Activated CD4-positive, alpha-beta T cell treated with anti-CD3 and anti-CD28 coated beads for 4 hours (primary cell): ENCODE results near the gene PWWP2B.
A peak's percentile ranks its signal among the peaks of the same experiment; 100 is the strongest.

Experiments used
- DNase-seq, 2 donors: peaks; one replicate each; pipeline ENCODE4 v3.0.0-alpha.2; 2020

The PWWP2B gene

GRCh38 chr10:132449051-132449810 is 52.2 kb downstream of the PWWP2B start:
- DNase-seq: no peak

- no peak for DNase-seq
These were observed 52.8 kb downstream of the PWWP2B start for GRCh38 chr10:132449811-132450181.

GRCh38 chr10:132450466-132450824 is 53.4 kb downstream of the PWWP2B start:
- no peak for DNase-seq

GRCh38 chr10:132450825-132451505 is 54.0 kb downstream of the PWWP2B start:
- no peak for DNase-seq

DNA sequence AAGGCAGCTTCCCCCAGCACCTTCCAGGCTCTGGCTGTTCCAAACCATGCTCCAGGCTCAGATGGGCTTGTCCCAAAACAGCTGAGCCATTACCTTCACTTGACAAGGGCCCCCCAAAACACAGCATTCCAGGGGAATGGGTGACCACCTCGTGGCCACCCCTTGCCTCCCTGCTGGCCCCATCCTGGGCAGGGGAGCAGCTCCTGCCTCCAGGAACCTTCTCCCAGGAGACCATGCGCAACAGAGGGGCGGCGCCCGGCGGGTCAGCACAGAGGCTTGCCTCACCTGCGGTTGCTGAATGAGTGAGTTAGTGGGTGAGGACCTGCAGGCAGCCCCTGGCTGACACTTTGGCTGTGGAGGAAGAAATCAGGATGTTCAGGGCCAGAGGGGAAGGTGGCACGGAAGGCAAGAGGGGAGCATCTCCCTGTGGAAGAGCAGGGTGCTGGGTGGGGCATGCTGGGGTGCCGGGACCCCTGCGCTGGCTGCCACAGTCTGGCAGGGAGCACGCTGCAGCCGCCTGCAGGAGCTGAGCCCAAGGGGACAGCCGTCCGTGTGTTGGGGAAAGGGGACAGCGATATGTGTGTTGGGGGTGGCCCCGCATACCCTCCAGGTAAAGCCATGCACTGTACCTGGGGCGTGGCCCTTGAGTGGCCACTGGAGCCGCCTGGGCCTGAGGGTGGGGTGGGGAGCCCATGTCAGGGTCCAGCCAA is 54.7 kb downstream of the PWWP2B start:
- DNase-seq: no peak

DNA sequence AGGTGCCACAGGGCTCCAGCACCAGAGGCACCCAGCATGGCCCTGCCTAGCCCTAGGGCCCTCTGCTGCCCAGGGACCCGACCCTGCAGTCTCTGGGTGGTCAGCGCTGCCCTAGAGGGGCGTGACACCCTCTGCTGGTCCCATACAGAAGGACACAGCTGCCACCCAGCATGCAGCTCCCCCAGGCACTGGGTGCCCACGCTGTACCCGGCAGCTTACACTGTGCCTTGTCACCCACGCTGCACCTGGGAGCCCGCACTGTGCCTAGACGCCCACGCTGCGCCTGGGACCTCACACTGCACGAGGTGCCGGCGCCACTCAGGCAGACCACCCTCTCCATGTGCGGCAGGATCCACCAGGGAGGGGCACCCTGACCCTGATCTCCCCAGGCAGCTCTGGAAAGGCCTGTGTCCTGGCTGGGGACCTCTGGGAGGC is 55.2 kb downstream of the PWWP2B start:
- DNase-seq: peak; percentile 58 to 73

DNA sequence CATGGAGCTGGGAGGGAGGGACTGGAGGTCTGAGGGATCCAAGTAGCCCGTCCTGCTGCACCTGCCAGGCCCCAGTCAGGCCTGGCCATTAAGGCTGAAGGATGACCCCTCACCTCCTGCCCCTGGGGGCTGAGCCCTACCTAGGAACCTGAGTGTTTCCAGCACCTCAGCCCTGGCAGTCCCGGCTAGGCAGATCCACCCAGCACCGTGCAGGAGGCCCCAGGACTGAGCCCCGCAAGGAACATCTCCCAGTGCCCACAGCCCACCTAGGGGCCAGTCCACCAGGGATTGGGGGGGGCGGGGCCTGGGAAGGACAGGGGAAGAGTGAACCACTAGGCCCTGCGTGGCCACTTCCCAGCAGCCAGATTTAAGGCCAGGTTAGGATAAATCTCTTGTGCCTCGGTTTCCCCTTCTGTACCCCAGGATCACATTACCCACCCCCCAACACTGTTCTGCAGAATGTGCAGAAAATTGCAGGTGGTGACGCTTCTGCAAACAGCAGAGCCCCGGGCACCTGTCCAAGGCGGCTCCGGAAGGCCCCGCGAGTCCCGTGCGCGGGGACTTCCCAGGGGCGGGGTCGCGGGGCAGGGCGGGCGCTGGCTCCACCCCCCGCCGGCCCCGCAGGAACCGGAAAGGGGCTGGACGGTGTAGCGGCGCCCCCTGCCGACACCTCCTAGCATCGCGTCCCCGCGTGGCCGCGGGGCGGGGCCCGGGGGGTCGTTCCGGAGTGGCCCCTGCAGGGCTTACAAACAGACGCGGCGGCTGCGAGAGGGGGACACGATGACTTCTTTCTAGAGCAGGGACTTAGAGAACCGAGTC is 55.9 kb downstream of the PWWP2B start:
- DNase-seq: peak; percentile 87 to 90

DNA sequence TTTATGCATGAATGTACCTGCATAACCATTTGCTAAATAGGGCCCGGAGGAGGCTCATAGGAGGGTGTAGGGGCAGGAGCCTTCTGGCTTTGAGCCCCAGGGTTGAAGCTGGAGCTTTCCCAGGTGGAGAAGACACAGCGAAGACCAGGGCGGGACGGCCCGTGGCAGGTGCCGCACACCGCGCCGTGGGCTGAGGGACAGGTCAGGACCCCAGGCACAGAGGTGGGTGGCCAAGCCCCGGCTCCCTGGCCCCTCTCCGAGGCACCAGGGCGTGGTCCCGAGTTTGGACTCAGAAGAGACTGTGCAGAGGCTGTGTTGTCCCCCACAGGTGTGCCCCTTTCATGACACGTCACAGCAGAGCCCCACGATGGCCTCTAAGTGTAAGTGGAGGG is 56.5 kb downstream of the PWWP2B start:
- no peak for DNase-seq

- DNase-seq: no peak
These were observed 57.5 kb downstream of the PWWP2B start for GRCh38 chr10:132454296-132455198.

DNA sequence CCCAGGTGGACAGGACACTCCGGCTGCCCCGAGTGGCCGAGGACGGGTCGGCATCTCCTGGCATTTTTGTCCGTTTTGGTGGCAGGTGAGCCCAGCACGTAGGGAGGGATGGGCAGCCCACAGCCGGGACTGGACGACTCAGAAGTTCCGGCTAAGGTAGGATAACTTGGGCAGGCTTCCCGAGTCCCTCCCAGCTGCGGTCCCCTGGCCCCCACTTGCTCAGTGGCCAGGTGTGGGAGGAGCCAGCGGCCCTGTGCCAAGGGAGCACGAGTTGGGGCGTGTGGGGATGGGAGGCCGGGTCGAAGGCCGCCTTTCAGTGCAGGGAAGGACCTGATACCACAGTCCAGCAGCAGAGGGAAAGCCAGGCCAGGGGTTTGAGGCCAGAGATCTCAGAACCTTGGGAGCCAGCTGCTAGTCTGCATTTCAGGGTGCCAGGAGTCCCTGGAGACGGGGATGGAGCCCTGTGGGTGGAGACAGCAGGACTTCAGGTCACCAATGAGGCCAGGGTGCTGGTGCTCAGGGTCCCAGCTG is 58.5 kb downstream of the PWWP2B start:
- DNase-seq: no peak

GRCh38 chr10:132455986-132456847 is 59.2 kb downstream of the PWWP2B start:
- DNase-seq: no peak

GRCh38 chr10:132456881-132457280 is 59.9 kb downstream of the PWWP2B start:
- no peak for DNase-seq

DNA sequence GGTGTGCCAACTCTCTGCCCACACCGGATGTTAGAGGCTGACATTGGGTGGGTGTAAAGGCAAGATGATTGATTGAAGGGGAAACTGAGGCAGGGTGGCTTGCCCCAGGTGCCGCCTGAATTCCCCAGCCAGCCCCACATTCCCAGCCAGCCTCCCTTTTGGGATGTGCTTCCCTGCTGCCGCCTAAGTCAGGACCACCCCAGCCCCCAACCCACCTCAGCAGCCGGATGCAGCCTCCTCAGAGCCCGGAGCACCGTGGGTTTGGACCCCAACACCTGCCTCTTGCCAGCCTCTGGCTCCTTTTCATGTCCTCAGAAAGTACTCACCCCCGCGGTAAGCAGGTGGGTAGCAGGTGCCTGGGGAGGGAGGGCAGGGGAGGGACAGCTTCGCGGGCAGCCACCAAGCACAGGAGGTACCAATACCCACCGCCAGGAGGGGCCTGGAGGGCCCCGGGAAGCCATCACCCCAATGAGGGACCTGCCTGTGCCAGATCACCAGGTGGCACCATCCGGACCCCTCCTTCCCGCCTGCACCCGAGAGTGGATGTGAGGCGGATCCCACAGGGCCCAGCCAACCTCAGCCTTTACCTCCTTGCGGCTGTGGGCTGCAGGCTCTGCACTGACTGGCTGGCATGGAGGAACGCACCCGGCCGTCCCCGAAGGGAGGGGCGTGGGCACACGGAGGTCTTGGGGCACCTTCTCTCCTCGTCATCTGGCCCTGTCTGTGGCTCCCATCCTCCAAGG is 60.5 kb downstream of the PWWP2B start:
- no peak for DNase-seq

DNA sequence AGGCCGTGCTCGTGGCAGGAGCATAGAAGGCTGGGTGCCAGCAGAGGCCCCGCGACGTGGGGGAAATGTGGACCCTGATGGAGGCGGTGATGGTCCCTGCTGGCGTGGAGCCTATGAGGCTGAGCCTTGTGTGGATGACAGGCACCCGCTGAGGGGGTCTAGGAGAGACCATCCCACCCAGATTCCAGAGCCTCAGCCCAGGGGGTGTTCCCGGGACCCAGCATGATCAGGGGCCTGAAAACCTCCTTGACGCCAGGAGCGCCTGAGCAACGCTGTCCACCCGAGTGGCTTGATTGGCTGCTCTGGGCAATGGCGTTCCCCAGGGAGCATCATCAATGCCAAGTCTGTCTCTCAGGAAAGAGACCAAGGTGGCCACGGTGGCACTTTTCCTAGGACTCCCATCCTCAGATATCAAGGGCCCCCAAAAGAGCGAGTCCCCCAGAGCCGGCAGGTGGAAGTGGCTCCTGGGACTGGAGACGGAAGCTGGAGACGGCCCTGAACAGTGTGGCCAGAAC is 61.1 kb downstream of the PWWP2B start:
- no peak for DNase-seq

- peak; percentile 61 to 73 for DNase-seq
These were observed 61.7 kb downstream of the PWWP2B start for GRCh38 chr10:132458586-132459300.

- DNase-seq: no peak
These were observed 62.5 kb downstream of the PWWP2B start for GRCh38 chr10:132459301-132460003.

DNA sequence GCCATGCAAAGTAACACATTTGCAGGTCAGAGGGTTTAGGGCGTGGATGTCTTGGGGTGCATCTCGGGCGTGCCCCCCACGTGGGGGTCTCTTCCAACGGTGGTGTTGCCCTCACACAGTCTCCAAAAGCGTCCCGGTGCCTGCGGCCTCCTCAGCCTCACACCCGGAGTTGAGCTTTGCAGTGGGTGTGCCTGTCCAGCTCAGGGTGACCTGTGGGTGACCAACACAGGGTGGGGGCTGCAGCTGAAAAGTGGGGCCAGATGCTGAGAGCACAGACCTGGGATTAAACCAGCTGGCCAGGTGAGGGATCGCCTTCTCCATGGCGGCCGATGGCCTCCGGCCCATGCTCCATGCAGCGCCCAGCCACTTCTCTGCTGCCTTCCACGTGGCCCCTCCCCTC is 63.1 kb downstream of the PWWP2B start:
- no peak for DNase-seq

- DNase-seq: no peak
These were observed 63.7 kb downstream of the PWWP2B start for GRCh38 chr10:132460691-132461090.
